OCI-LY3 (cell line): ENCODE measurements around the gene TMEM208.

Source experiments
- H2AFZ ChIP-seq: fragments of 200-600, 300-600 bp; shearing (Covaris generic); 2 replicates; pipeline ENCODE4 v1.6.0; 2014; ENCODE audit warnings: antibody characterized with exemption, low read depth, low read length
- H3K27ac ChIP-seq: fragments of 200-600, 300-600 bp; sonication (generic); 2 replicates; pipeline ENCODE4 v1.5.1; 2014; ENCODE audit warnings: mild to moderate bottlenecking, low read length, moderate library complexity, mixed read lengths
- H3K27me3 ChIP-seq: fragments of 200-600, 300-600 bp; sonication (generic); 2 replicates; pipeline ENCODE4 v1.6.1; 2014; ENCODE audit warnings: low read depth, low read length, mixed read lengths
- H3K36me3 ChIP-seq: fragments of 200-600, 300-600 bp; sonication (generic); replicated peaks from 2 replicates; pipeline ENCODE3; 2014; ENCODE audit warnings: low read depth, low read length, mixed read lengths
- H3K4me1 ChIP-seq: fragments of 300-600, 200-600 bp; sonication (generic); 2 replicates; pipeline ENCODE4 v1.6.1; 2014; ENCODE audit warnings: low read length, mixed read lengths
- H3K4me2 ChIP-seq: fragments of 200-600, 300-600 bp; sonication (generic); 2 replicates; pipeline ENCODE4 v1.6.1; 2014; ENCODE audit warnings: low read length, mixed read lengths
- H3K4me3 ChIP-seq: fragments of 300-600, 200-600 bp; sonication (generic); 2 replicates; pipeline ENCODE4 v1.5.1; 2014; ENCODE audit warnings: antibody characterized with exemption, mild to moderate bottlenecking, low read length, moderate library complexity
- H3K79me2 ChIP-seq: fragments of 300-600, 200-600 bp; shearing (Covaris generic); 2 replicates; pipeline ENCODE4 v1.6.1; 2014; ENCODE audit warnings: mild to moderate bottlenecking, low read length, mixed read lengths
- H3K9ac ChIP-seq: fragments of 300-600, 200-600 bp; shearing (Covaris generic); 2 replicates; pipeline ENCODE4 v1.6.0; 2014; ENCODE audit warnings: mild to moderate bottlenecking, low read length, moderate library complexity
- H3K9me3 ChIP-seq: fragments of 200-600, 300-600 bp; shearing (Covaris generic); 2 replicates; pipeline ENCODE4 v1.6.1; 2014; ENCODE audit warnings: low read length, mixed read lengths; ENCODE audit not compliant: insufficient read depth
- H4K20me1 ChIP-seq: fragments of 200-600, 300-600 bp; sonication (generic); 2 replicates; pipeline ENCODE4 v1.6.1; 2016; ENCODE audit warnings: low read length, mixed read lengths; ENCODE audit not compliant: insufficient read depth
- EZH2phosphoT487 ChIP-seq: fragments of 200-600 bp; shearing (Covaris generic); IDR thresholded peaks from 2 replicates; pipeline ENCODE4 v1.6.1; 2018; ENCODE audit warnings: antibody characterized with exemption, mixed run types, low read depth
- TF ChIP-seq, protein P1 (sequence below): fragments of 200-600, 300-600 bp; sonication (generic); IDR thresholded peaks from 2 replicates; pipeline ENCODE4 v1.5.1; 2014; ENCODE audit warnings: antibody characterized with exemption, low read length, low read depth

Gene TMEM208

DNA sequence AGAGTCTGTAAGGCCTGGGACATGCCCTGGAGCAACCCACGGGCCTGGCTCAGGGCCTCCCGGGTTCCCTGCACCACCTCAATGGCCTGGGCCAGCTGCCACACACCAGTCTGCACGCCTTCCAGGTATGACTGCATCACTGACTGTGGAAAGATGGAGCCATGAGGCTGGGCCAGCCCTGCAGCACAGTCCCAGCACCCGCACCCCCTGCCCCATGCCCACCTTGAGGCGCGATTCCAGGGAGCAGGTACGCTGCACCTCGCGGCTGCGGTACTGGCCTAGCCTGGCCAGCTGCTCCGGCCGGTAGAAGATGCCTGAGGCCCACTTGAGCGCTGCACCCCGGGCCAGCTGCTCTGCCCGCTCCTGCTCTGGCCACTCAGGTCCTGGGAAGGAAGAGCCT, 38.1 kb upstream of the TMEM208 start:
- TF ChIP-seq EZH2phosphoT487, result no peak
- TF ChIP-seq, protein P1, sequence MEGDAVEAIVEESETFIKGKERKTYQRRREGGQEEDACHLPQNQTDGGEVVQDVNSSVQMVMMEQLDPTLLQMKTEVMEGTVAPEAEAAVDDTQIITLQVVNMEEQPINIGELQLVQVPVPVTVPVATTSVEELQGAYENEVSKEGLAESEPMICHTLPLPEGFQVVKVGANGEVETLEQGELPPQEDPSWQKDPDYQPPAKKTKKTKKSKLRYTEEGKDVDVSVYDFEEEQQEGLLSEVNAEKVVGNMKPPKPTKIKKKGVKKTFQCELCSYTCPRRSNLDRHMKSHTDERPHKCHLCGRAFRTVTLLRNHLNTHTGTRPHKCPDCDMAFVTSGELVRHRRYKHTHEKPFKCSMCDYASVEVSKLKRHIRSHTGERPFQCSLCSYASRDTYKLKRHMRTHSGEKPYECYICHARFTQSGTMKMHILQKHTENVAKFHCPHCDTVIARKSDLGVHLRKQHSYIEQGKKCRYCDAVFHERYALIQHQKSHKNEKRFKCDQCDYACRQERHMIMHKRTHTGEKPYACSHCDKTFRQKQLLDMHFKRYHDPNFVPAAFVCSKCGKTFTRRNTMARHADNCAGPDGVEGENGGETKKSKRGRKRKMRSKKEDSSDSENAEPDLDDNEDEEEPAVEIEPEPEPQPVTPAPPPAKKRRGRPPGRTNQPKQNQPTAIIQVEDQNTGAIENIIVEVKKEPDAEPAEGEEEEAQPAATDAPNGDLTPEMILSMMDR, result no peak
- H3K4me3 ChIP-seq, result no peak overlapping the region
- H3K79me2 ChIP-seq, result peaks cover 21% of the 10 kb centered on the region
- H3K27ac ChIP-seq, result no peak overlapping the region
- H3K9me3 ChIP-seq, result no peaks in the 10 kb centered on the region
- H3K27me3 ChIP-seq, result no peaks in the 10 kb centered on the region
- H3K36me3 ChIP-seq, result peaks cover 7% of the 10 kb centered on the region
- no peak overlapping the region for H3K4me2 ChIP-seq
- no peaks in the 10 kb centered on the region for H4K20me1 ChIP-seq
- peaks cover 24% of the 10 kb centered on the region for H3K4me1 ChIP-seq
- no peak overlapping the region for H3K9ac ChIP-seq
- no peak overlapping the region for H2AFZ ChIP-seq

DNA sequence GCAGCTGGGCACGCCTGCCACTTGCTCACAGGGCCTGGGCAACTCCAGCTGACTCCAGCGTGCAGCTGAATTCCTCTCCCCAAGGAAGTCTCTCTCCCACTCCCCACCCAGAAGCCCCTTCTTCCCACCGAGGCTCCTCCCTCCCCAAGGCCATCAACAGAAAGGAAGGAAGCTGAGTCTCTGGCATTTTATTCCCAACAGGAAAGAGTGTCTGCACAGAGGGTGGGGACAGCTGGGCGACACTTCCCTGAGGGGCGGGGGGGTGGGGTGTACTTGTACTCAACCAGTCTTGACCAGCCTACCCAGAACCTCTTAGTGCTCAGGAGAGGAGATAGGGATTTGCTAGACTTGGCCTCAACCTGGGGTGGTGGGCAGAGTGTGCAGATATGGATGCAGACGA, 36.9 kb upstream of the TMEM208 start, which contains the start of gene EXOC3L1:
EXOC3L1 (minus strand) TSS at position 96 of the 400 bp plus-strand sequence. CDS start 460 bp downstream, outside the sequence.
- no peak within 1 kb of the TSS for H3K27ac ChIP-seq
- H3K9me3 ChIP-seq, result no peaks in the 10 kb centered on the region
- peaks cover 19% of the 10 kb centered on the region for H3K4me1 ChIP-seq
- TF ChIP-seq, protein P1, result no peak
- no peak for TF ChIP-seq EZH2phosphoT487
- H4K20me1 ChIP-seq, result no peaks in the 10 kb centered on the region
- H3K27me3 ChIP-seq, result no peaks in the 10 kb centered on the region
- H3K4me3 ChIP-seq, result no peak within 1 kb of the TSS
- no peak within 1 kb of the TSS for H3K4me2 ChIP-seq
- H3K36me3 ChIP-seq, result peaks cover 18% of the 10 kb centered on the region
- H3K79me2 ChIP-seq, result peaks cover 32% of the 10 kb centered on the region
- no peak within 1 kb of the TSS for H3K9ac ChIP-seq
- H2AFZ ChIP-seq, result no peak within 1 kb of the TSS; the same call in 1 of the 2 replicates

DNA sequence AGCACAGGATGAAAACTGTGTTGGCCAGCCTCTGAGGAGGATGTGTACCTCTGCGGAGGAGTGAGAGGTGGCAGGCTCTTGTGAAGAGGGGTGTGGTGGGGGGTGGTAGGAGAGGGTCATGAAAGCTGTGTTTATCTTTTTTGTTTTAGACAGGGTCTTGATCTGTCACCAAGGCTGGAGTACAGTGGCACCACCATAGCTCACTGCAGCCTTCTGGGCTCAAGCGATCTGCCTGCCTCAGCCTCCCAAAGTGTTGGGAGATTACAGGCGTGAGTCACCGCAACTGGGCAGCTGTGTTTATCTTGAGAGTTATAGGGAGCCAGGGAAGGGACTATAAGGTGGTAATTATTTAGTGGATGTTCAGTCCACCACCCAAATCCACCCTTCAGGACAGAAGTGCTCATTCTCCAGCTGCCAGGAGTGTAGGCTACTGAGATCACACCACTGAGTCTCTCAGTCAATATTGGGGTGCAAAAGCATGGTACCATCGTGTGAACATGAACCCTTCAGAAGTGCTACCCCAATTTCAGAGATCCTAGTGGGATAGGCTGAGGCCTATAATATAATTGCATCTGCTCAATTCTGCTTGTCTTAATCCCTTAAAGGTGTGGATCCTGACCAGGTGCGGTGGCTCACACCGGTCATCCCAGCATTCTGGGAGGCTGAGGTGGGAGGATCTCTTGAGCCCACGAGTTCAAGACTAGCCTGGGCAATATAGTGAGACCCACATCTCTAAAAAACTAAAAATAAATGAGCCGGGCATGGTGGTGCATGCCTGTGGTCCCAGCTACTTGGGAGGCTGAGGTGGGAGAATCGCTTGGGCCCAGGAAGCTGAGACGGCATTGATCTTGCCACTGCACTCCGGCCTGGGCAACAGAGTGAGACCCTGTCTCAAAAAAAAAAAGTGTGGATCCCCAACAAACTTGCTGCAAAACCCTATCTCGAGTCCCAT, 36.2 kb upstream of the TMEM208 start:
- no peak for TF ChIP-seq EZH2phosphoT487
- TF ChIP-seq, protein P1, result no peak
- Histone ChIP-seq H3K27me3 (no peaks in the 10 kb centered on the region), H3K27ac (no peak overlapping the region), H3K9me3 (no peaks in the 10 kb centered on the region), H3K4me3 (no peak overlapping the region), H3K36me3 (peaks cover 21% of the 10 kb centered on the region), H3K9ac (no peak overlapping the region), H3K4me2 (peak overlapping the region; percentile 56), H4K20me1 (no peaks in the 10 kb centered on the region), H3K79me2 (peaks cover 32% of the 10 kb centered on the region), H2AFZ (no peak overlapping the region), H3K4me1 (peaks cover 13% of the 10 kb centered on the region)

- no peaks in the 10 kb centered on the region for H4K20me1 ChIP-seq
- H3K9ac ChIP-seq, result peak overlapping the region; percentile 95
- peak overlapping the region; percentile 56 for H3K4me2 ChIP-seq
- H3K4me1 ChIP-seq, result peaks cover 12% of the 10 kb centered on the region
- peak overlapping the region; percentile 65 for H2AFZ ChIP-seq
- peak overlapping the region; percentile 96 for H3K4me3 ChIP-seq
- H3K27me3 ChIP-seq, result no peaks in the 10 kb centered on the region
- H3K36me3 ChIP-seq, result peaks cover 29% of the 10 kb centered on the region
- no peak for TF ChIP-seq EZH2phosphoT487
- TF ChIP-seq, protein P1, result no peak
- H3K27ac ChIP-seq, result no peak overlapping the region
- no peaks in the 10 kb centered on the region for H3K9me3 ChIP-seq
- peaks cover 32% of the 10 kb centered on the region for H3K79me2 ChIP-seq
Measured at GRCh38 chr16:67191411-67191994, 35.4 kb upstream of the TMEM208 start.
